Brain microvascular endothelial cell (primary cell): ENCODE data around the gene NDFIP1.

Source experiments
- DNase-seq: peaks from one replicate; pipeline ENCODE4 v3.0.0-alpha.2; 2020
- H3K27ac ChIP-seq: fragments of 250-450 bp; sonication (Bioruptor Pico); 2 replicates; pipeline ENCODE4 v1.5.1; 2020; ENCODE audit warnings: mild to moderate bottlenecking, moderate library complexity
- H3K27me3 ChIP-seq: fragments of 250-450 bp; sonication (Bioruptor Pico); replicated peaks from 2 replicates; pipeline ENCODE4 v1.5.1; 2020; ENCODE audit warnings: mild to moderate bottlenecking
- H3K36me3 ChIP-seq: fragments of 250-450 bp; sonication (Bioruptor Pico); replicated peaks from 2 replicates; pipeline ENCODE4 v1.5.1; 2020; ENCODE audit warnings: mild to moderate bottlenecking
- H3K4me3 ChIP-seq: 2 replicates; pipeline ENCODE4 v1.5.1; 2011; ENCODE audit warnings: low read depth, mild to moderate bottlenecking, control low read depth, low read length, moderate library complexity
- in situ Hi-C: cut with HindIII; loops from 2 replicates; pipeline ENCODE4 v1.10.0; 2017; ENCODE audit warnings: low sequenced_read_pairs, low pct_ligation_motif_present
- TF ChIP-seq, protein P1 (sequence below): IDR thresholded peaks from 2 replicates; pipeline ENCODE4 v1.5.1; 2011; ENCODE audit warnings: low read depth, mild to moderate bottlenecking, moderate library complexity, low read length, control low read depth, inconsistent platforms; ENCODE audit errors: missing control alignments

Gene NDFIP1

DNA sequence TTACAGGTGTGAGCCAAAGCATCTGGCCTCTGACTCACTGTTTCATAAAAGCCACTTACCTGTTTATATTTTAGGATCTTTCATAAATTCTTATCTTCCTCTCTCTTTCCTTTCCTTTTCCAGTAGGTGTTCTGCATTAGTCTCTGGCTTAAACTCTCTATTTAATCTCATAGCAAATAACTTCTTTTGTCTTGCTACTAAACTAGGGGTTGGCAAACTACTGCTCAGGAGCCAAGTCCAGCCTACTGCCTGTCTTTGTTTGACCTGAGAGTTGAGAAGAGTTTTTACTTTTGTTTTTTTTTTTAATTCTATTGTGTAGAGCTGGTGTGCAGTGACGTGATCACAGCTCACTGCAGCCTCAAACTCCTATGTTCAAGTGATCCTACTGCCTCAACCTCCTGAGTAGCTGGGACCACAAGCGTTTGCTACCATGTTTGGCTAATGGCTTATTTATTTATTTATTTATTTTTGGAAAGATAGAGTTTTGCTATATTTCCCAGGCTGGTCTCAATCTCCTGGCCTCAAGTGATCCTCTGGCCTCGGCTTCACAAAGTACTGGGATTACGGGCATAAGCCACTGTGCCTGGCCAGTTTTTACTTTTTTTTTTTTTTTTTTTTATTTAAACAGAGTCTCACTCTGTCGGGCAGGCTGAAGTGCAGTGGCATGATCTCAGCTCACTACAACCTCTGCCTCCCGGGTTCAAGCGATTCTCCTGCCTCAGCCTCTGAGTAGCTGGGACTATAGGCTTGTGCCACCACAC, 5.4 kb upstream of the NDFIP1 start:
- no peak for DNase-seq
- Histone ChIP-seq H3K27me3 (no peaks in the 10 kb centered on the region), H3K4me3 (no peak overlapping the region), H3K36me3 (no peaks in the 10 kb centered on the region), H3K27ac (no peak overlapping the region)
- TF ChIP-seq, protein P1, sequence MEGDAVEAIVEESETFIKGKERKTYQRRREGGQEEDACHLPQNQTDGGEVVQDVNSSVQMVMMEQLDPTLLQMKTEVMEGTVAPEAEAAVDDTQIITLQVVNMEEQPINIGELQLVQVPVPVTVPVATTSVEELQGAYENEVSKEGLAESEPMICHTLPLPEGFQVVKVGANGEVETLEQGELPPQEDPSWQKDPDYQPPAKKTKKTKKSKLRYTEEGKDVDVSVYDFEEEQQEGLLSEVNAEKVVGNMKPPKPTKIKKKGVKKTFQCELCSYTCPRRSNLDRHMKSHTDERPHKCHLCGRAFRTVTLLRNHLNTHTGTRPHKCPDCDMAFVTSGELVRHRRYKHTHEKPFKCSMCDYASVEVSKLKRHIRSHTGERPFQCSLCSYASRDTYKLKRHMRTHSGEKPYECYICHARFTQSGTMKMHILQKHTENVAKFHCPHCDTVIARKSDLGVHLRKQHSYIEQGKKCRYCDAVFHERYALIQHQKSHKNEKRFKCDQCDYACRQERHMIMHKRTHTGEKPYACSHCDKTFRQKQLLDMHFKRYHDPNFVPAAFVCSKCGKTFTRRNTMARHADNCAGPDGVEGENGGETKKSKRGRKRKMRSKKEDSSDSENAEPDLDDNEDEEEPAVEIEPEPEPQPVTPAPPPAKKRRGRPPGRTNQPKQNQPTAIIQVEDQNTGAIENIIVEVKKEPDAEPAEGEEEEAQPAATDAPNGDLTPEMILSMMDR = no peak
- in situ Hi-C loops = no loop called here

DNA sequence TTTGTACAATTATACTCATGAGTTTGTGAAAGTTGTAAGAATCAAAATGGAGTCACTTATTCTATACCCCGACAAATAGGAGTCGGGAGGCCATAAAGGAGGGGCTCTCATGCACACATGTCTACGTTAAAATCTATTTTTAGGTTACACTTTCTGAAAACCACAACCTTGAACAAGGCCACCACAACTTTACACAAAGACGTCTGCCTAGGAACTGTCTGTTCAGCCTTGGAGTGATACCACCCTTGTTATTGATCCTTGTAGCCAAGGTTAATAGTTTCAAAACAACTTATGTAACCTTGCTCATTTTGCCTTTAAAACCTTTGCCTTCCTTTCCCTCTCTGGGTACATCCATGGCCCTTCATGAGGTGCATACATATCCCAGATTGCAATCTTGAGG, 4.1 kb upstream of the NDFIP1 start:
- TF ChIP-seq, protein P1 = no peak
- no peak for DNase-seq
- H3K4me3 ChIP-seq = no peak overlapping the region
- no peaks in the 10 kb centered on the region for H3K27me3 ChIP-seq
- H3K36me3 ChIP-seq = peaks cover 2% of the 10 kb centered on the region
- H3K27ac ChIP-seq = no peak overlapping the region
- in situ Hi-C loops = no loop called here

DNA sequence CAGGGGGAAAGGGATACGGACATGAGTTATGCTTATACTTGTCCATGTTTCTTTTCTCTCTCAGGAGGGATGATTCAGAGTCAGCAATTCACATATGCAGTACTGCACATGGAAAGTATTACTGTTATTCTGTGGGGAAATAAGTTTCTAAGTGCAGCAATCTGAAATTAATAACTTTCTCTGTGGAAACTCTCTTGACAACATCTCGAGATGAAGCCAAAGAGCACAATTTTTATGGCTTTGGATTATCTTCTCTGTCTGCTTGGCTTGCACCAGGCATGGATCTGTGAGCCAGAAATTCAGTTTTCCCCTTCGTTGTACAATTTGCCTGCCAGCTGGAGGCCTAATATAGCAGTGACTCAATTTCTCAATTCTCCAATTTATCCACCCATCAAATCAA, 2.5 kb upstream of the NDFIP1 start:
- DNase-seq = no peak

DNA sequence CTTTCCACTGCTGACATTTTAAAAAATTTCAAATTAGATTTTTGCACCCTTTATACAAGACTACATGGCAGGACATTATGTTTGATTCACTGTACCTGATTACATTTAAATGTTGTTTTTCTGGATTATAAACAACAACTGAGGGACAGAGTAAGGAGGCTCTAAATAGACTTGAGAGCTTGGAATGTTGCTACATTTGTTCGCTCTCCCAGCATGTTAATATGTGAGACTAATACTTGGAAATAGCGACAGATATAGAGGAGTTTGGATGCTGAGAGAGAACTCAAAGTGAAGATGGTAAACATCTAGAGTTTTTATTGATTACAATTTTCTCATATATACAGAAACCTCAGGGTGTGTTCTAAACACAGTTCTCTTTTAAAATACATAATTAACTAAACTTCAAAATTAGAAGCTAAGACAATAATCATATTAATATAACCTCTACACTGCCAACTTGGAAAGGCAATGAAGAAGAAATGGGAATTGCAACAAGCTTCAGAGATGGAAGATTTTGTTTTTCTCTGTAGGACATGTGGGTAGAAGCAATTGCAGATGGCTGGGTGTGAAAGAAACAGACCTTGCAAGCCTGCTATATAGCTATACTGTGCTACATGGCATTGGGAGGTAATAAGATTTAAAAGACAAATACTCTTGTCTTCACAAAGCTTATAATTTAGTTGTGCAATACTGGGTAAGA, 1.4 kb upstream of the NDFIP1 start:
- Histone ChIP-seq H3K27me3 (no peaks in the 10 kb centered on the region), H3K4me3 (no peak overlapping the region), H3K27ac (no peak overlapping the region), H3K36me3 (peaks cover 2% of the 10 kb centered on the region)
- DNase-seq = no peak
- in situ Hi-C loops = no loop called here
- TF ChIP-seq, protein P1 = no peak

More for the DNA sequence above, 2.5 kb upstream of the NDFIP1 start:
- Histone ChIP-seq H3K27me3 (no peaks in the 10 kb centered on the region), H3K27ac (no peak overlapping the region), H3K4me3 (no peak overlapping the region), H3K36me3 (peaks cover 2% of the 10 kb centered on the region)
- in situ Hi-C loops = no loop called here
- TF ChIP-seq, protein P1 = no peak

DNA sequence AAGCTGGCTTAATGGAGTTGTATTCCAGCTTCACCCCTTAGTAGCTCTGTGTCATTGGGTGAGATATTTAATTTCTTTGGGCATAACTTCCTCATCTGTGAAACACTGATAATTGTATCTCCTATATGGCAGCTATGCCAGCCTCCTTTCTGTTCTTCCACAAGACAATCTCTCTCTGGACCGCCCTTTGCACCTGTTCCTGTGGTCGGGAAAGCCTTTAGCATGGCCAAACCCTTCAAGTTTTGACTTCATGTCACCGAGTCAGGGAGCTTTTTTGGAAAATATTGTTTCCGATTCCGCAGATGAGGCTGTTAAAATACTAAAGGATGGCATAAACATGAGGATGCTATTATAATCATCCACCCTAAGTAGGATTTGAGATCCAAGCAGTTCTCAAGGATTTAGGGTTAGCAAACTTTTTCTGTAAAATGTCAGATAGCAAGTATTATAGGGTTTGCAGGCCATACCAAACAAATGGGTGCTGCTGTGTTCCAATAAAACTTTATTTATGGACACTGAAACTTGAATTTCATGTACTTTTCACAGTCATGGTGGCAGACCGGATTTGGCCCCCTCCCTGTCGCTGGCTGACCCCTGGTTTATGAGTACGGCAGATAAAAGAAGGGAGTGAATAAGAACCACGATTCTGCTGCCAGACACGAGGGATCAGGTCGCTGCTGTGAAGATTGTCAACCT, 695 bp upstream of the NDFIP1 start:
- Histone ChIP-seq H3K27me3 (no peaks in the 10 kb centered on the region), H3K27ac (peak overlapping the region; percentile 90), H3K36me3 (peaks cover 2% of the 10 kb centered on the region), H3K4me3 (peak overlapping the region; percentile 80)
- in situ Hi-C loops = no loop called here
- no peak for DNase-seq
- TF ChIP-seq, protein P1 = no peak
